ENCODE measurements around the gene PTCH2.

Gene PTCH2

GRCh38 chr1:44842862-44843655 lies at the start of gene PTCH2 (continued):
- no peak for TF ChIP-seq PRDM6 (tag by site-specific recombination; IDR thresholded peaks at IDR 0.05)
- TF ChIP-seq GLI4 (tag by site-specific recombination; IDR thresholded peaks at IDR 0.05) = no peak
- peak; percentile 97 for TF ChIP-seq EGR2 (tag by site-specific recombination; IDR thresholded peaks at IDR 0.05; ENCODE audit: low read depth)
- TF ChIP-seq ZSCAN23 (tag by site-specific recombination; IDR thresholded peaks at IDR 0.05) = no peak
- TF ChIP-seq ZNF394 (tag by site-specific recombination; IDR thresholded peaks at IDR 0.05; ENCODE audit: borderline replicate concordance) = peak; percentile 36
- TF ChIP-seq RBAK (tag by site-specific recombination; IDR thresholded peaks at IDR 0.05) = no peak
- TF ChIP-seq ZNF48 (tag by site-specific recombination; IDR thresholded peaks at IDR 0.05) = no peak
- TF ChIP-seq KLF8 (tag by site-specific recombination; IDR thresholded peaks at IDR 0.05) = 0 out of 2 replicates have a peak, but pooled peaks have one; percentile 84
- TF ChIP-seq ATF2 (tag by site-specific recombination; IDR thresholded peaks at IDR 0.05; ENCODE audit: low read depth) = no peak
- no peak for TF ChIP-seq ZNF785 (tag by site-specific recombination; IDR thresholded peaks at IDR 0.05)
- TF ChIP-seq ZNF585B (tag by site-specific recombination; IDR thresholded peaks at IDR 0.05) = no peak
- TF ChIP-seq ZNF610 (tag by site-specific recombination; IDR thresholded peaks at IDR 0.05; ENCODE audit: borderline replicate concordance) = no peak
- peak; percentile 64 for TF ChIP-seq SP3 (tag by site-specific recombination; IDR thresholded peaks at IDR 0.05)
- no peak for TF ChIP-seq ZNF121 (tag by site-specific recombination; IDR thresholded peaks at IDR 0.05)
- TF ChIP-seq ZBTB21 (tag by site-specific recombination; IDR thresholded peaks at IDR 0.05) = no peak
- TF ChIP-seq SP2 (tag by site-specific recombination; IDR thresholded peaks at IDR 0.05) = peak; percentile 73
- TF ChIP-seq ZNF169 (tag by site-specific recombination; IDR thresholded peaks at IDR 0.05) = no peak
- TF ChIP-seq AEBP2 (tag by site-specific recombination; IDR thresholded peaks at IDR 0.05; ENCODE audit: borderline replicate concordance) = no peak
- TF ChIP-seq ZBTB48 (tag by site-specific recombination; IDR thresholded peaks at IDR 0.05) = peak; percentile 60
- peak; percentile 82; the same call in 1 of the 2 replicates for TF ChIP-seq ZNF660 (tag by site-specific recombination; IDR thresholded peaks at IDR 0.05)
- TF ChIP-seq ZXDB (tag by site-specific recombination; IDR thresholded peaks at IDR 0.05) = peak; percentile 60
- TF ChIP-seq ZIC2 (tag by site-specific recombination; IDR thresholded peaks at IDR 0.05) = peak; percentile 91
- no peak for TF ChIP-seq ZNF670 (tag by site-specific recombination; IDR thresholded peaks at IDR 0.05; ENCODE audit: low read depth)
- no peak for TF ChIP-seq ZNF747 (tag by site-specific recombination; IDR thresholded peaks at IDR 0.05)
- TF ChIP-seq ZNF629 (tag by site-specific recombination; IDR thresholded peaks at IDR 0.05) = no peak
- no peak for TF ChIP-seq ZNF645 (tag by site-specific recombination; IDR thresholded peaks at IDR 0.05)
- TF ChIP-seq ZNF280C (tag by site-specific recombination; IDR thresholded peaks at IDR 0.05) = no peak
- TF ChIP-seq ZSCAN16 (tag by site-specific recombination; IDR thresholded peaks at IDR 0.05) = no peak
- TF ChIP-seq ZBTB1 (tag by site-specific recombination; IDR thresholded peaks at IDR 0.05) = 0 out of 2 replicates have a peak, but pooled peaks have one; percentile 14
- TF ChIP-seq ZNF548 (tag by site-specific recombination; IDR thresholded peaks at IDR 0.05) = no peak
- TF ChIP-seq ZNF692 (tag by site-specific recombination; IDR thresholded peaks at IDR 0.05) = peak; percentile 94
- TF ChIP-seq KLF16 (tag by site-specific recombination; IDR thresholded peaks at IDR 0.05) = 0 out of 2 replicates have a peak, but pooled peaks have one; percentile 35

Measured in HEK293 (cell line).